Measurements from ENCODE around the gene GFRA3. TPM values are rescaled to one million over a fixed set of nuclear protein-coding genes. Genes with fewer than 3 reads are reported as not detected.

The GFRA3 gene
- total RNA-seq, 1 donor from 2014 or later, result not detected

DNA sequence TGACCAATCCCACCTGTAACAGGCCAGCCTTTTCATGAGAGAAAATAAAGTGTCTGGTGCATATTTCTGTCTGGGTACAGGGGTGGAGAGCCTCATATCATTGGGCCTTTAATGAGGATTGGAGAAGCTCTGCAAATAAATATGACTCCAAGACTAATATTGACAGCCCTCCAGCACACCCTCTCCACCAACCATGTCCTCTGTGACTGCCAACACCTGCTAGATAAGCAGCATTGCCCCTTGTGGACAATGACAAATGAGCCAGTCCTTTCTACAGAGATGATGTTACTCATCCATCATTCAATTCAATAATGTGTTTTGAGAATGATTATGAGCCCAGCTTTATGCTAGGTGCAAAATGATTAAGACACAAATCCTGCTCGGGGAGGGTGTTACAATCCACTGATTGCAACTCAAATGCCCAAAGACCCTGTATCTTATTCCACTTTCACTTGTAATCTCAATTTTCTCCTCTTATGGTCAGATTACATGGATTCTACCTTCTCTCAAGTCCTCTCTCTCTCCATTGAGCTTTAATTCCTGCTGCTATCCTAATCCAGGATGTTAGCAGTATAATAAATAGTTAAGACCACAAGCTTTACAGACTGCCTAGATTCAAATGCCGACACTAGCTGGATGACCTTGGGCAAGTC, 2.1 kb upstream of the GFRA3 start:
- DNase-seq (ENCODE audit: extremely low spot score, unreplicated experiment), result no peak
- Mint-ChIP-seq H3K9me3 (ENCODE audit: unreplicated experiment) (no peaks in the 10 kb centered on the region), H3K4me1 (ENCODE audit: unreplicated experiment) (peaks cover 6% of the 10 kb centered on the region), H3K36me3 (ENCODE audit: unreplicated experiment) (no peaks in the 10 kb centered on the region), H3K27me3 (ENCODE audit: unreplicated experiment) (peaks cover 9% of the 10 kb centered on the region), H3K4me3 (ENCODE audit: unreplicated experiment) (no peak overlapping the region), H3K27ac (ENCODE audit: unreplicated experiment) (no peak overlapping the region)
- TF ChIP-seq, protein P1, sequence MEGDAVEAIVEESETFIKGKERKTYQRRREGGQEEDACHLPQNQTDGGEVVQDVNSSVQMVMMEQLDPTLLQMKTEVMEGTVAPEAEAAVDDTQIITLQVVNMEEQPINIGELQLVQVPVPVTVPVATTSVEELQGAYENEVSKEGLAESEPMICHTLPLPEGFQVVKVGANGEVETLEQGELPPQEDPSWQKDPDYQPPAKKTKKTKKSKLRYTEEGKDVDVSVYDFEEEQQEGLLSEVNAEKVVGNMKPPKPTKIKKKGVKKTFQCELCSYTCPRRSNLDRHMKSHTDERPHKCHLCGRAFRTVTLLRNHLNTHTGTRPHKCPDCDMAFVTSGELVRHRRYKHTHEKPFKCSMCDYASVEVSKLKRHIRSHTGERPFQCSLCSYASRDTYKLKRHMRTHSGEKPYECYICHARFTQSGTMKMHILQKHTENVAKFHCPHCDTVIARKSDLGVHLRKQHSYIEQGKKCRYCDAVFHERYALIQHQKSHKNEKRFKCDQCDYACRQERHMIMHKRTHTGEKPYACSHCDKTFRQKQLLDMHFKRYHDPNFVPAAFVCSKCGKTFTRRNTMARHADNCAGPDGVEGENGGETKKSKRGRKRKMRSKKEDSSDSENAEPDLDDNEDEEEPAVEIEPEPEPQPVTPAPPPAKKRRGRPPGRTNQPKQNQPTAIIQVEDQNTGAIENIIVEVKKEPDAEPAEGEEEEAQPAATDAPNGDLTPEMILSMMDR (IDR thresholded peaks at IDR 0.05), result no peak

DNA sequence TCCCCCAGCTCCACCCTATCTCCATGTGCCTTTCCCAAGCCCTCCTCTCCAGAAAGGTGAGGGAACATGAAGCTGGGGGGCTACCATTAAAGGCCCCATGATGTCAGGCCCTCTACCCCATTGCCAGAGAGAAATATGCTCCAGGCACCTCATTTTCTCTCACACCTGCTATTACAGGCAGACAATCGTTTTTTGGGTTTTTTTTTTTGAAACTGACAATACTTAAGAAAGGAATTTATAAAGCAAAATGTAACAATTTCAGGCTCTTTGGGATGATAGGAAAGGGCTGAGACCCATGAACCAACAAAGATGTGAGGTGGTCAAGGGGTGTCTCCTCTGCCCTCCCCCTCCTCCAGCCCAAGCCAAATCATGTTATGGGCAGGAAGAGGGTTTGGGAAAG, 1.5 kb upstream of the GFRA3 start:
- H3K27me3 Mint-ChIP-seq (ENCODE audit: unreplicated experiment), result peaks cover 9% of the 10 kb centered on the region
- peaks cover 6% of the 10 kb centered on the region for H3K4me1 Mint-ChIP-seq (ENCODE audit: unreplicated experiment)
- TF ChIP-seq, protein P1 (IDR thresholded peaks at IDR 0.05), result no peak
- no peak for DNase-seq (ENCODE audit: extremely low spot score, unreplicated experiment)
- no peak overlapping the region for H3K27ac Mint-ChIP-seq (ENCODE audit: unreplicated experiment)
- no peaks in the 10 kb centered on the region for H3K36me3 Mint-ChIP-seq (ENCODE audit: unreplicated experiment)
- no peaks in the 10 kb centered on the region for H3K9me3 Mint-ChIP-seq (ENCODE audit: unreplicated experiment)
- H3K4me3 Mint-ChIP-seq (ENCODE audit: unreplicated experiment), result no peak overlapping the region

DNA sequence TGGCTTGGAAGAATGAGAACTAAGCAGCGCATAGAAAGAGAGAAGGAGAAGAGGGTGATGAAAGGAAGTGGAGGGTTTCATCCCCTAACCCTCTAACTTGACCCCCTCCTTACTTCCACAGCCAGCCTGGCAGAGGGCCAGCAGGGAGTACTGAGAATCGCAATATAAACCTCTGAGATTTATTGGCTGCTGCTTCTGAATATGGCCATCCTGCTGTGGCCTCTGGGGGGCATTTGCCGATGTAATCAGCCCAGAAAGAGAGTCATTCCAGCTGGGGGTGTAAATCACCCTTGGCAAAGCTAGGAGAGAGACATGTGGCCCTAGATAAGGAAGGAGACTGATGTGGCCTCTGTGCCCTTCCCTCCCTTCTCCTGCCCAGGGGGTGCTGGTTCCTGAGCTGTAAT, 960 bp upstream of the GFRA3 start:
- H3K4me1 Mint-ChIP-seq (ENCODE audit: unreplicated experiment), result peaks cover 6% of the 10 kb centered on the region
- H3K36me3 Mint-ChIP-seq (ENCODE audit: unreplicated experiment), result no peaks in the 10 kb centered on the region
- H3K27me3 Mint-ChIP-seq (ENCODE audit: unreplicated experiment), result peaks cover 9% of the 10 kb centered on the region
- TF ChIP-seq, protein P1 (IDR thresholded peaks at IDR 0.05), result no peak
- no peak overlapping the region for H3K4me3 Mint-ChIP-seq (ENCODE audit: unreplicated experiment)
- H3K9me3 Mint-ChIP-seq (ENCODE audit: unreplicated experiment), result no peaks in the 10 kb centered on the region
- H3K27ac Mint-ChIP-seq (ENCODE audit: unreplicated experiment), result no peak overlapping the region
- no peak for DNase-seq (ENCODE audit: extremely low spot score, unreplicated experiment)

DNA sequence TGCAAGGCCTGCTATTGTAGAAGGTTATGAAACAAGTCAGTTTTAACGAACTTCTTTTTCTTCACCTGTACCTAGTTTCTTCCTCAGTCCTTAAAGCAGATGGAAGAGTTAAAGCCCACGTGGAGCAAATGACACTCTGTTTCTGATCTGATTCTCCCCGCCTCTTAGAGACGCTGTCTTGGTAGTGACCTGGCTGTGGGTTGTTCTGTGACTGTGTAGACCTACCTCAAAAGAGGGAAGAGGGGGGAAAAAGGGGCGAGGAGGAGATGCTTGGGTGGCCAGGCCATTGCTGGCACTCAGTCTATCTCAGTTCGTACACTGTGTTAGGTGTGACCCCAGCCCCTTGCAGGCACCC, 610 bp downstream of the GFRA3 start:
- Mint-ChIP-seq H3K4me1 (ENCODE audit: unreplicated experiment) (peaks cover 6% of the 10 kb centered on the region), H3K27ac (ENCODE audit: unreplicated experiment) (no peak overlapping the region), H3K27me3 (ENCODE audit: unreplicated experiment) (peaks cover 9% of the 10 kb centered on the region), H3K4me3 (ENCODE audit: unreplicated experiment) (peak overlapping the region; percentile 55), H3K9me3 (ENCODE audit: unreplicated experiment) (no peaks in the 10 kb centered on the region), H3K36me3 (ENCODE audit: unreplicated experiment) (no peaks in the 10 kb centered on the region)
- no peak for DNase-seq (ENCODE audit: extremely low spot score, unreplicated experiment)
- TF ChIP-seq, protein P1 (IDR thresholded peaks at IDR 0.05), result no peak

DNA sequence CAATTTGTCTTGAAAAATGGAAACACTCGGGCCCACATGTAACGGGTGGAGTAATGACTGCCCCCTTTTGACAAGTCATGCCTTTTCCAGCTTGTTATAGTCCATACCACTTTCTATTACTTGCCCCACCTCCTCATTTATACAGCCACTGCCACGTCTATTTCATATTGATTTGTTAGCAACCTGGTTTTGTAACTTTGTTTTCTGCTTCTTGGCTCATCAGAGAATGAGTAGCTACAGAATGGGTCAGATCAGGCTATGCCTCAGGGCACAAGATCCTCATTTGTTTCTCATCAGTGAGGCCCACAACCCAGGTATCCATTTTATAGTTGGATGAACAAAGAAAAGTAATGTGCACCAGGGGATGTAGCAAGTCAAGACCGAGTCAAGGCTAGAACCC, 1.7 kb downstream of the GFRA3 start:
- TF ChIP-seq, protein P1 (IDR thresholded peaks at IDR 0.05), result no peak
- Mint-ChIP-seq H3K27ac (ENCODE audit: unreplicated experiment) (no peak overlapping the region), H3K4me3 (ENCODE audit: unreplicated experiment) (no peak overlapping the region), H3K27me3 (ENCODE audit: unreplicated experiment) (peaks cover 10% of the 10 kb centered on the region), H3K4me1 (ENCODE audit: unreplicated experiment) (peaks cover 6% of the 10 kb centered on the region), H3K36me3 (ENCODE audit: unreplicated experiment) (no peaks in the 10 kb centered on the region), H3K9me3 (ENCODE audit: unreplicated experiment) (no peaks in the 10 kb centered on the region)
- DNase-seq (ENCODE audit: extremely low spot score, unreplicated experiment), result no peak

Data from osteocyte (in vitro differentiated cells).